ENCODE measurements around the gene ZMAT2.

- no peak for TF ChIP-seq CTCF (conservative IDR thresholded peaks at IDR 0.05)
- TF ChIP-seq ZFX (IDR thresholded peaks at IDR 0.05), result no peak
These were observed 26.0 kb upstream of the ZMAT2 start for GRCh38 chr5:140674211-140674610.

Measured in C4-2B (cell line).